ENCODE data around the gene SGK1. TPM values are rescaled to one million over a fixed set of nuclear protein-coding genes. Genes with fewer than 3 reads are reported as not detected.

SGK1 gene
- total RNA-seq, 6 donors from 2014 or later = 118 to 426 (median 199) TPM

DNA sequence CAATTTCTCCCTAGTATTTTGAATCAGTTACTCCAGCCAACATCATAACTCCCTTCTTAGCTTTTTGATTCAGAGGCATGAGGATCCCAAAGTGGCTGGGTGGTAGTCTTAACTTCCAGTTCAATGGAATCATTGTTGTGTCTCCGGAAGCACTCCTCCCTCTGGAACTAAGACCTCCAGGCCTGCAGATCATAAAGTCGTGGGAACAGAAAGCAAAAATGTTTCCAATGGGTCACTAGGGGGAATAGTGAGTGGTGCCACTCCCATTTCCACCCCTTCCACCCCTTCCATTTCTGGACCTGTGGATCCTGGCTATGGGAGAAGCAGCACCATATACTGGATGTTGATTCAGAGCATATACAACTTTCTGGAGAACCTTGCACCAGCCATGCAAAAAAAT lies 130.8 kb downstream of the SGK1 start:
- ATAC-seq (ENCODE audit: low FRiP score in 2 of 2) = no peak
- Histone ChIP-seq H3K36me3 (no peaks in the 10 kb centered on the region), H3K9me3 (no peaks in the 10 kb centered on the region), H3K4me3 (no peak overlapping the region), H3K27ac (no peak overlapping the region), H3K4me1 (peaks cover 0 to 9% (median 0%) of the 10 kb centered on the region in 4 donors), H3K27me3 (no peaks in the 10 kb centered on the region)
- 90 to 91% methylated on average over 2 of the region's 2 CpGs for WGBS, 2 donors
- TF ChIP-seq EP300 (IDR thresholded peaks at IDR 0.05) (no peak), POLR2AphosphoS5 (IDR thresholded peaks at IDR 0.05) (no peak)
- TF ChIP-seq, protein P1, sequence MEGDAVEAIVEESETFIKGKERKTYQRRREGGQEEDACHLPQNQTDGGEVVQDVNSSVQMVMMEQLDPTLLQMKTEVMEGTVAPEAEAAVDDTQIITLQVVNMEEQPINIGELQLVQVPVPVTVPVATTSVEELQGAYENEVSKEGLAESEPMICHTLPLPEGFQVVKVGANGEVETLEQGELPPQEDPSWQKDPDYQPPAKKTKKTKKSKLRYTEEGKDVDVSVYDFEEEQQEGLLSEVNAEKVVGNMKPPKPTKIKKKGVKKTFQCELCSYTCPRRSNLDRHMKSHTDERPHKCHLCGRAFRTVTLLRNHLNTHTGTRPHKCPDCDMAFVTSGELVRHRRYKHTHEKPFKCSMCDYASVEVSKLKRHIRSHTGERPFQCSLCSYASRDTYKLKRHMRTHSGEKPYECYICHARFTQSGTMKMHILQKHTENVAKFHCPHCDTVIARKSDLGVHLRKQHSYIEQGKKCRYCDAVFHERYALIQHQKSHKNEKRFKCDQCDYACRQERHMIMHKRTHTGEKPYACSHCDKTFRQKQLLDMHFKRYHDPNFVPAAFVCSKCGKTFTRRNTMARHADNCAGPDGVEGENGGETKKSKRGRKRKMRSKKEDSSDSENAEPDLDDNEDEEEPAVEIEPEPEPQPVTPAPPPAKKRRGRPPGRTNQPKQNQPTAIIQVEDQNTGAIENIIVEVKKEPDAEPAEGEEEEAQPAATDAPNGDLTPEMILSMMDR (IDR thresholded peaks at IDR 0.05) = no peak
- DNase-seq = no peak

DNA sequence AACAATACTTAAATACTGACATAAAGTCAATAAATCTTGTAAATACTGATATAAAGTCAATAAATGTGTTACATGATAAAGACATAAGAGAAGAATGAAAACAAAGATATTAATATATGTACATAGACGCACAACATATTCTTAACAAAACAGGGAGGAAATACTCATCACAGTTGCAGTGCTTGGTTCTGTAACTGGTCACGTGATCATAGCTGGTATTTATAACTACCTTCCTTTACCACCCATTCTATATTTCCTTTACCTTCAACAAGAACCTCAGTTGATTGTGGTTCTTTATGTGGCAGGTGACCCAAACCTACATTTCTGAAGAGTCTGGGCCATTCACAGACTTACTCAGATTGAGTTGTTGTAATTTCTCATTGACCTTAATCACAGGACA lies 131.6 kb downstream of the SGK1 start:
- H3K4me1 ChIP-seq = peaks cover 0 to 9% (median 0%) of the 10 kb centered on the region in 4 donors
- no peak overlapping the region for H3K4me3 ChIP-seq
- H3K27me3 ChIP-seq = no peaks in the 10 kb centered on the region
- ATAC-seq (ENCODE audit: low FRiP score in 2 of 2) = no peak
- TF ChIP-seq, protein P1 (IDR thresholded peaks at IDR 0.05) = no peak
- TF ChIP-seq POLR2AphosphoS5 (IDR thresholded peaks at IDR 0.05) = no peak
- no peak for TF ChIP-seq EP300 (IDR thresholded peaks at IDR 0.05)
- no peak for TF ChIP-seq POLR2A (IDR thresholded peaks at IDR 0.05)
- 80 to 87% methylated on average over 2 of the region's 2 CpGs for WGBS, 2 donors
- no peak for DNase-seq
- H3K27ac ChIP-seq = no peak overlapping the region
- H3K36me3 ChIP-seq = no peaks in the 10 kb centered on the region
- no peaks in the 10 kb centered on the region for H3K9me3 ChIP-seq

DNA sequence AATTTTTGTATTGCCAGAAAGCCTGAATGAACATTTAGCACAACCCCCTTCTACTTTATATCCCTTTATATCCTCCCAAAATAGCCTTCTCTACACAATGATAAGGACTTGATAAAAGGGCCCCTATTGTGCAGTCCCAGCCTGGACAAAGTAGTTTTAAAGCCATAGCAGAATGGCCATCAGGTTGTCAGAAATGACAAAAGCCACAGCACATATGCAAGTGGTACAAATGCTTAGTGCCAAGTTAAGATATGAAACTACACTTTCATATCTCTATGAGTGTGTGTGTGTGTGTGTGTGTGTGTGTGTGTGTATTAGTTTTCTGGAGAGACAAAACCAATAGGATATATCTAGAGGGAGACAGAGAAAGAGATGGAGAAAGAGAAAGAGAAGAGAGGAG lies 132.6 kb downstream of the SGK1 start:
- Histone ChIP-seq H3K4me1 (peaks cover 0 to 9% (median 0%) of the 10 kb centered on the region in 4 donors), H3K4me3 (no peak overlapping the region), H3K36me3 (no peaks in the 10 kb centered on the region), H3K9me3 (no peaks in the 10 kb centered on the region), H3K27ac (no peak overlapping the region), H3K27me3 (no peaks in the 10 kb centered on the region)
- DNase-seq (no peak), ATAC-seq (ENCODE audit: low FRiP score in 2 of 2) (no peak)
- TF ChIP-seq POLR2A (IDR thresholded peaks at IDR 0.05) (no peak), POLR2AphosphoS5 (IDR thresholded peaks at IDR 0.05) (no peak)

DNA sequence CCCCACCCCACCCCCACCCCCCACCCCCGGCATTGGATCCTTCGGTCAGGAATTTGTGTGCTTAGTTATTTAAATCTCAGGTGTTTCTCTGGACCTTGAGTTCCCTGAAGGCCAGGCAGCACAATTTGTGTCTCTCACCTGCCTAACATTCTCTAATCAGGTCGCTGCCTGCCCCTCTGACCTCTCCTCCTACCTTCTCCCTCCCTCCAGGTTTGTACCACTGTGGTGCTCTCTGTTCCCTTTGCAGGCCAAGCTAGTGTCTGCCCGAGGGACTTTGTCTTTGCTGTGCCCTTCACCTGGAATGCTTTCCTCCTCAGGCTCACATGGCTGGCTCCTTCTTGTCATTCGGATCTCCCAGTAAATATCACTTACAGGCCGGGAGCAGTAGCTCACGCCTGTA lies 134.1 kb downstream of the SGK1 start:
- H3K27me3 ChIP-seq = no peaks in the 10 kb centered on the region
- 87 to 92% methylated on average over 7 of the region's 7 CpGs for WGBS, 2 donors
- peaks cover 0 to 9% (median 1%) of the 10 kb centered on the region in 4 donors for H3K4me1 ChIP-seq
- TF ChIP-seq EP300 (IDR thresholded peaks at IDR 0.05) (no peak), POLR2A (IDR thresholded peaks at IDR 0.05) (no peak), POLR2AphosphoS5 (IDR thresholded peaks at IDR 0.05) (no peak)
- TF ChIP-seq, protein P1 (IDR thresholded peaks at IDR 0.05) = no peak
- H3K36me3 ChIP-seq = no peaks in the 10 kb centered on the region
- no peak overlapping the region for H3K27ac ChIP-seq
- ATAC-seq (ENCODE audit: low FRiP score in 2 of 2) = no peak
- no peaks in the 10 kb centered on the region for H3K9me3 ChIP-seq
- DNase-seq = no peak
- H3K4me3 ChIP-seq = no peak overlapping the region

DNA sequence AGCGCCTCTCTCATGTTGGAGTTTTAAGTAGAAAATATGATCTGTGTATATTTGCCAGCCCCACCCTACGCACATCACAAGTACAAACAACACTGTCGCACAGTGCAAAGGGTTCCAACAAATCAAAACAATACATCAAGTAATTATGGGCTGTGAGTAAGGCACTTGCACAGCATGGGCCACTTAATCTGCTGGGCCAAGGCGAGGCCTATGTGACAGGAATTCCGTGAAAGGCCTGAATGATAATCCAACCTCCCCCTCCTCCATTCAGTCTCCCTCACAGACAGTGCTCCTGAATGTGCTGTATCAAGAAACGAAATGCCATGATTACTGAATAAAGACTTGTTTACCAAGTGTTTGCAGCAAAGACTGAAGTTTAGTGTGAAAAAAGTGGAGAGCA lies 135.4 kb downstream of the SGK1 start:
- Histone ChIP-seq H3K36me3 (no peaks in the 10 kb centered on the region), H3K4me1 (peaks cover 4 to 13% (median 7%) of the 10 kb centered on the region in 4 donors), H3K4me3 (no peak overlapping the region), H3K27ac (peak overlapping the region in 2 of 4 donors; percentile 30 to 65), H3K27me3 (no peaks in the 10 kb centered on the region), H3K9me3 (no peaks in the 10 kb centered on the region)
- 73 to 80% methylated on average over 6 of the region's 6 CpGs for WGBS, 2 donors
- ATAC-seq (ENCODE audit: low FRiP score in 2 of 2) = no peak
- TF ChIP-seq POLR2AphosphoS5 (IDR thresholded peaks at IDR 0.05) = no peak
- no peak for TF ChIP-seq EP300 (IDR thresholded peaks at IDR 0.05)
- TF ChIP-seq, protein P1 (IDR thresholded peaks at IDR 0.05) = no peak
- no peak for TF ChIP-seq POLR2A (IDR thresholded peaks at IDR 0.05)
- DNase-seq = no peak
